Endothelial cell of umbilical vein (primary cell): ENCODE measurements around the gene CTDP1. TPM values are rescaled to one million over a fixed set of nuclear protein-coding genes. Genes with fewer than 3 reads are reported as not detected.

Experiments used
- BruUV-seq: library from RNA; stranded (reverse); fragments of 400-500 nt; replicated peaks from 2 replicates; lab custom pipeline; 2021; lab: Mats Ljungman, UMichigan
- CTCF ChIA-PET: fragments of 300-600, 350-600 bp; sonication (Branson Sonifier 250); formaldehyde crosslinking; loops from one replicate; lab custom pipeline; 2021; ENCODE audit warnings: antibody characterized with exemption, inconsistent platforms; lab: Charles Lee
- POLR2A ChIA-PET: fragments of 300-600, 350-600 bp; sonication (Branson Sonifier 250); formaldehyde crosslinking; loops from one replicate; lab custom pipeline; 2021; ENCODE audit warnings: antibody characterized with exemption, inconsistent platforms; lab: Charles Lee
- DNase-seq: peaks from one replicate; pipeline ENCODE4 v3.0.0-alpha.2; 2011; ENCODE audit warnings: low read depth, low spot score
- FAIRE-seq: peaks from 2 replicates; lab custom pipeline; 2011; peaks lifted over from hg19 to GRCh38; lab: Jason Lieb, UNC
- H2AFZ ChIP-seq: 2 replicates; pipeline ENCODE4 v1.6.0; 2012; ENCODE audit warnings: low read depth, low read length, control low read depth, inconsistent platforms
- H3K27ac ChIP-seq: 2 replicates; pipeline ENCODE4 v1.5.1; 2011; ENCODE audit warnings: low read depth, mild to moderate bottlenecking, control low read depth, low read length, moderate library complexity; ENCODE audit not compliant: insufficient read depth
- H3K27me3 ChIP-seq, 2 experiments: 2 replicates each; pipeline versions ENCODE4 v1.6.0 to v1.6.1; 2011; ENCODE audit warnings: low read length in 2 of 2, mixed read lengths in 1 of 2; ENCODE audit not compliant: control insufficient read depth in 2 of 2, insufficient read depth in 2 of 2
- H3K36me3 ChIP-seq, 2 experiments: 2 replicates in 1 of 2; 3 replicates in 1 of 2; pipeline ENCODE4 v1.5.1; 2011; ENCODE audit warnings: low read length in 2 of 2, mild to moderate bottlenecking in 1 of 2, moderate library complexity in 1 of 2; ENCODE audit not compliant: control insufficient read depth in 2 of 2, insufficient read depth in 2 of 2; ENCODE audit errors: extremely low read depth in 1 of 2
- H3K4me1 ChIP-seq: 3 replicates; pipeline ENCODE4 v1.5.1; 2011; ENCODE audit warnings: mild to moderate bottlenecking, low read length; ENCODE audit not compliant: control insufficient read depth, insufficient read depth; ENCODE audit errors: extremely low read depth
- H3K4me2 ChIP-seq: 2 replicates; pipeline ENCODE4 v1.6.1; 2011; ENCODE audit warnings: low read length, control low read depth, mixed read lengths; ENCODE audit not compliant: insufficient read depth
- H3K4me3 ChIP-seq, 3 experiments: fragments of 200-600 bp in 1 of 3; sonication (generic), shearing (Covaris generic) in 1 of 3; replicated peaks in 1 of 3; 2 replicates each; pipeline ENCODE4 v1.5.1; 2011 to 2016; ENCODE audit warnings: control low read depth in 3 of 3, low read length in 3 of 3, mild to moderate bottlenecking in 2 of 3, inconsistent platforms in 1 of 3, low read depth in 1 of 3, moderate library complexity in 1 of 3; ENCODE audit not compliant: insufficient read depth in 1 of 3
- H3K79me2 ChIP-seq: 2 replicates; pipeline ENCODE4 v1.6.0; 2012; ENCODE audit warnings: low read length, inconsistent platforms; ENCODE audit not compliant: control insufficient read depth, insufficient read depth
- H3K9ac ChIP-seq: replicated peaks from 2 replicates; pipeline ENCODE3; 2011; ENCODE audit warnings: low read length, control low read depth; ENCODE audit not compliant: insufficient read depth; ENCODE audit errors: extremely low read depth
- H3K9me1 ChIP-seq: replicated peaks from 3 replicates; pipeline ENCODE4 v1.6.0; 2011; ENCODE audit warnings: mild to moderate bottlenecking, low read length; ENCODE audit not compliant: control insufficient read depth, insufficient read depth; ENCODE audit errors: extremely low read depth
- H3K9me3 ChIP-seq: replicated peaks from 2 replicates; pipeline ENCODE4 v1.5.1; 2012; ENCODE audit warnings: low read length, inconsistent platforms; ENCODE audit not compliant: control insufficient read depth, insufficient read depth
- H4K20me1 ChIP-seq: replicated peaks from 2 replicates; pipeline ENCODE3; 2011; ENCODE audit warnings: mild to moderate bottlenecking, low read length; ENCODE audit not compliant: control insufficient read depth, insufficient read depth; ENCODE audit errors: extremely low read depth
- EZH2 ChIP-seq: IDR thresholded peaks from 2 replicates; pipeline ENCODE4 v1.6.1; 2012; ENCODE audit warnings: borderline replicate concordance, low read depth, mild to moderate bottlenecking, moderate library complexity, low read length, inconsistent platforms; ENCODE audit not compliant: severe bottlenecking
- JUN ChIP-seq: IDR thresholded peaks from 2 replicates; pipeline ENCODE4 v1.6.1; 2011; ENCODE audit warnings: borderline replicate concordance, low read depth; ENCODE audit not compliant: insufficient read length, insufficient read depth
- dilution Hi-C: fragments of 300-500 bp; cut with MboI; formaldehyde crosslinking; loops from one replicate; pipeline ENCODE4 v1.15.0; 2019; ENCODE audit warnings: low sequenced_read_pairs; ENCODE audit not compliant: extremely low pct_ligation_motif_present
- intact Hi-C: fragments of 100-400 bp; cut with micrococcal nuclease; formaldehyde crosslinking; loops from one replicate; pipeline ENCODE4 v1.10.0; 2022
- polyA plus RNA-seq, 4 experiments: library from polyadenylated mRNA; depleted of rRNA in 3 of 4; stranded (reverse) in 3 of 4; unstranded in 1 of 4; fragments of >200 nt; gene quantifications; 2 replicates each; pipeline versions ENCODE4 v1.2.1 to v1.2.3, GENCODE V29; 2011 to 2012; ENCODE audit warnings: missing spikeins in 1 of 4
- total RNA-seq: library from RNA; stranded (reverse); gene quantifications from 2 replicates; pipeline ENCODE4 v1.2.3, GENCODE V29; 2021
- TF ChIP-seq, protein P1 (sequence below): IDR thresholded peaks from 2 replicates; pipeline ENCODE4 v1.6.1; 2011; ENCODE audit not compliant: insufficient read depth, insufficient read length

CTDP1 gene
- total and polyA plus RNA-seq, 2 donors (not counting 3 experiments of a cell fraction or from before 2014, with no cell fraction given) = 15.3 to 27.6 TPM

DNA sequence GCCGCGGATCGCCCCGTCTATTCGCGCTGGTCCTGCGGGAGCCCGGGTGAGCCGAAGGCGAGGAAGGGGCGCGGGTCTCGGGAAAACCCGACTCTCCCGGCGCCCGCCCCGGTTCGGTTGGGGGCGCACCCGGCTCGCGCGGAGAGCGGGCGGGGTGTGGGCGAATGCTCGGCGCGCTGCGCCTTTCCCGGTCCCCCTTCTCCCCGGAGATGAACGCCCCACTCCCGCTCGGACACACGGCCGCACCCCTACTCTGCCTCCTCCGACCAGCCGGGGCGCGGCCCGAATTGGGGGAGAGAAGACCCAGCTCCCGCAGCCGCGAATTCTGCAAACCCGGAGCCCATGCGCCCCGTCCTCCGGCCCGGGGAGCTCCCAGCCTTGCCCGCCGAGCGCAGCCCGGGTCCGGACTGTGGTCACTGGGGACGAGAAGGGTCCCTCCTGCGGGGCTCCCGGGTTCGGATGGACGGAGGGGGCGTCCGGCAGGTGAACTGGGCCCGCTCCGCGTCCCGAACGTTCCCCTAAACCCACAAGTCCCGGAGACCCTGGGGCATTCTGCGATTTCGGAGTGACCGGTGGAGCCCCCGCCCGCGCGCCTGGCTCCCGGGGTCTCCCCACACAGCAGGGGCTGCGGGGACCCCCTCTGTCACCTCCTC, 118.9 kb downstream of the CTDP1 start:
- intact Hi-C loops = loop anchor here (10.0 kb wide), 1 partner anchor 156 kb away; the partner anchor contains the start of gene SLC66A2

DNA sequence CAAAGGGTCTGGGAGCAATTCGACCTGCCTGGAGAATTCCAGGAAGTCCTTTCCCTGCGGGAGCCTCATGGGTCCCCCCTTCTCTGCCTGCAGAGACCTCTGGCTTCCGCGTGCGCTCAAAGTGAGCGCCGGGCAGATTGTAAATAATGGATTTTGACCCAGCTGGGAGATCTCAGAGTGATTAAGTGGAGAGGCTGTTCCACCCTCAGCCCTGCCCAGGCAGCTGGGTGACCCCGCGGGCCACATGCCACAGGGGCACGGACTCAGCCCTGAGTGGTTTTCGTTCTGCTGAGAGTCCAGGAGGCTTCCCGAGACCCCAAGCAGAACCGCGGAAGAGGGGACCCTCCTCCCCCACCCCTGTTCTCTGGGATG, 119.4 kb downstream of the CTDP1 start:
- BruUV-seq = no TSS peak
- intact Hi-C loops = loop anchor here (10.0 kb wide), 1 partner anchor 156 kb away; the partner anchor contains the start of gene SLC66A2
- no peaks in the 10 kb centered on the region for H3K9me3 ChIP-seq
- FAIRE-seq = no peak
- peaks cover 2% of the 10 kb centered on the region for H3K4me1 ChIP-seq
- H3K27ac ChIP-seq = no peak overlapping the region
- H3K36me3 ChIP-seq = no peaks in the 10 kb centered on the region
- peaks cover 23 to 29% of the 10 kb centered on the region in 2 experiments for H3K27me3 ChIP-seq
- TF ChIP-seq EZH2 (peak; percentile 55), JUN (no peak)
- ChIA-PET POLR2A (no interaction called here), CTCF (no interaction called here)
- H3K79me2 ChIP-seq = no peaks in the 10 kb centered on the region
- H4K20me1 ChIP-seq = no peaks in the 10 kb centered on the region
- no peak overlapping the region for H3K9ac ChIP-seq
- H3K4me2 ChIP-seq = no peak overlapping the region
- dilution Hi-C loops = no loop called here
- H3K9me1 ChIP-seq = no peaks in the 10 kb centered on the region
- no peak overlapping the region for H2AFZ ChIP-seq
- H3K4me3 ChIP-seq = no peak overlapping the region
- no peak for DNase-seq

More for the DNA sequence above, 118.9 kb downstream of the CTDP1 start:
- Histone ChIP-seq H3K4me3 (no peak overlapping the region), H3K4me1 (peaks cover 2% of the 10 kb centered on the region), H2AFZ (no peak overlapping the region), H3K9me1 (no peaks in the 10 kb centered on the region), H4K20me1 (no peaks in the 10 kb centered on the region), H3K9ac (no peak overlapping the region), H3K79me2 (no peaks in the 10 kb centered on the region), H3K27ac (no peak overlapping the region), H3K4me2 (no peak overlapping the region), H3K36me3 (no peaks in the 10 kb centered on the region), H3K27me3 (peaks cover 23 to 29% of the 10 kb centered on the region in 2 experiments), H3K9me3 (no peaks in the 10 kb centered on the region)
- ChIA-PET POLR2A (interaction anchor here (0.6 kb wide), 1 partner anchor 153 kb away, joined by 4 read pairs; no protein-coding TSS in a partner anchor), CTCF (interaction anchor here (0.8 kb wide), 1 partner anchor 20 kb away, joined by 3 read pairs; no protein-coding TSS in a partner anchor)
- dilution Hi-C loops = no loop called here
- TF ChIP-seq, protein P1, sequence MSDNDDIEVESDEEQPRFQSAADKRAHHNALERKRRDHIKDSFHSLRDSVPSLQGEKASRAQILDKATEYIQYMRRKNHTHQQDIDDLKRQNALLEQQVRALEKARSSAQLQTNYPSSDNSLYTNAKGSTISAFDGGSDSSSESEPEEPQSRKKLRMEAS = no peak
- peak; percentile 92 for TF ChIP-seq EZH2
- BruUV-seq = no TSS peak
- DNase-seq (no peak), FAIRE-seq (no peak)
